ENCODE results near the gene PLXNA4. TPM values are rescaled to one million over a fixed set of nuclear protein-coding genes. Genes with fewer than 3 reads are reported as not detected.
"Not testable (repeated sequence)": the region's sequence is repeated elsewhere in the genome, so short reads cannot be mapped to it uniquely, and the experiment has no call there.

The PLXNA4 gene
- total RNA-seq, 1 donor from 2014 or later, result 6.8 TPM

DNA sequence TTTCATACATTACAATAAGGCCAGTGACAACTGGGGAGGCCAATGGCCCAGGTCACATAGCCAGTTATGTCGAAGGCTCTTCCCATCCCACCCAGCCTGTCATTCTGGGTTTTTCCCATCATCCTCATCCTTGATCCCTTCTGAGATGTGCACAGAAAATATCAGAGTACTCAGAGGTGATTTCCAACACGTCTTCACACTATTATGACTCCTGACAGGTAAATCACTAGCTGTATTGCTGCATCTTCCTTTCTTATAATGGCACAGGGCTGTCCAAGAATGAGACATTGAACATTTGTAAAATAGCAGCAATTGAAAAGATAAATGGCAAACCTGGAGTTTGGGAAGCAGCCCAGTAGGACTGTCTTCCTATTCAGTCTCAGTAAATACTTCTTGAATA, 159.9 kb downstream of the PLXNA4 start:
- no peak for DNase-seq

DNA sequence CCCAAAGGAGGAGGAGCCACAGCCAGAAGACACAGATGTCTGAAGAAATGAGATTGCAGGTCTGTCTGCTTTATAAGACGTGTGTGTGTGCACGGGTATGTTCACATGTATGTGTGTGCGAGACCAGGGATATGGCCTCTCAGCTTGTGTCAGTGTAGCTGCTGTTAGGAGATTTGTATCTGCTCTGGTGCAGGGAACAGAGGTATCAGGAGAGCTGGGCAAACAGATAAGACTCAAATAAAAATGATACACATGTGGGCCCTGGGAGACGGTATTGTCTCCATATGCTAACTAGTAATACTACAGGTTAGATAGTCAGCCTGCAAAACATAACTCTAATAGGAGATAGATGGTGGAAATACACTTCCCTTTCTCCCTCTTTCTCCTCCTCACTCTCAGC, 161.0 kb downstream of the PLXNA4 start:
- no peak for DNase-seq

DNA sequence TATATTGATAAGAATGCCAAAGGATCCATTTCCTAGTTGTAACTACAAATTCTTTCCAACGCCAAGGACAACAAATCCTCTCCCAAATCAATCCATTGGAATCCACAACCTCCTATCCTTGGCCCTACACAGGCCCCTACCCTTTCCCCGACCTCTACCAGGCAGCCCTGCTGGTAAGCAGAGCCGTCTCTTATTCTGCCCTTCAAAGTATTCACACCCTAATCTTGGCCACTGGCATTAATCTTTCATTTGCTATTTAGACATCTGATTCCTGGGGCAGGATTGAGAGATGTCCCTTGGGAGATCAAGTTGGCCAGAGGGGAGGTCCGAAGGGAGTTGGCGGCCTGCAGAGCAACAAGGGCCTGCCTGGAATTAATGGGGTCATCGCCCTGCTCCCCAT, 161.4 kb downstream of the PLXNA4 start:
- DNase-seq, result no peak

DNA sequence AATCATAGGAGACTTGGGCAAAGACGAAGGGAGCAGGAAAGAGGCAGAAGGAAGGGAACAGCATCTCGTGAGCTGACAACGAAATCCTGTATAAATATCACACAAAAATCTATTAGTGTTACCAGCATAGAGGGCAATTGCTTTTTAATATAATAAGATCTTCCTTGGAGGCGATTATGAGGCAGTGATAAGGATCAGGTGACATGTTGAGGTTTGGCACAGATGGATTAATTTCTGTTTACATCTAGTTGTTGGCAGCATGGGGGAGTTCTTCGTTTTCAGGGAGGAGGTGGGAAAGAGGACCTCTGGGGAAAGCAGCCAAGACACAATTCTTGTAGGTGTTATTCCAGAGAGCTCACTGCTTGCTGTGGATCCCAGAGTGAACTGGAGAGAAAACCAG, 163.8 kb downstream of the PLXNA4 start:
- DNase-seq, result no peak

DNA sequence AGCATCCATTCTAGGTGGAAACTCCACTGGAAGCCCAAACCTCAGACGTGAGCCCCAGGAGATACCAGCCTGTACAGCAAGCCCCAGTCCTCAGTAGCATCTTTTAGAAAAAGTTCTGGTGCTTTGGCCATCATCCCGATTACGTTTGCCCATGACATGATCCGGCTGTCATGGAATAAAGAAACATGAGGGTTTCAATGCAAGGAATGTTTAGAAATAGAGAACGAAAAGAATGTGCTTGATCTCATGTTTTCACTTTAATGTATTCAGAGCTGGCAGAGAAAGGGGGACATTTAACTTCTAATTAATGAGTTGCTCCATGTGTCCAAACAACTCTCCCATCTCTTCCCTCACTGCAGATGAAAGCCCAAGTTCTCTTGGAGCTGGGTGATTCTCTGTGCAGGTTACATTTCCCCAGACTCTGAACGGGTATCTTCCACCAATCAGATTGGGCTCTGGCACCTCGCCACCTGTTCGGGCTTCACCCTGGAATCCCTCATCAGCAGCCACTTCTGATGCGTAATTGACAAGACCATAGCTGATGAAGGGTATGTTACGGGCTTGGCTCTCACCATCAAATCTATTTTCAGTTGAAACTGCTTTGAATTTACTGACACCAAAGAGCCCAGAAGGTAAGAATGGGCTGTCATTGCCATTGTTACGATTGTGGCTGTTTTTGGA, 165.3 kb downstream of the PLXNA4 start:
- DNase-seq, result no peak

DNA sequence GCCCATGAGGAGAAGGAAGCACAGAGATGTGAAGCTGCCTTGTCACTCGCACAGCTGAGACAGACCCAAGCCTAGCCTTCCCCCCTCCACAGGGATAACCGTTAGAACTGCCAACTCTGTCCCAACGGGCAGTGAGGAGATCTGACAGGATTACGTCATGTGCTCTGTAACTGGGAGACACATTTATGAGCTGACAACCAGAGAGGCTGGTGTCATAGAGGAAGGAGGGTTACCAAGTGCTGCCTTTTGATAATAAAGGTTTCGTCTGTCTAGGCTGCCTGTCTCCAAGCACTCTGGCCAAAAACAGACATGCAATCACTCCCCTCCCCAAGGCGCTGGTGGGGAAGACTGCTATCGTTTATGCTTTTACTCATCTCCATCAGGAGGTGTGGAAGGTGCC, 165.9 kb downstream of the PLXNA4 start:
- DNase-seq, result peak; percentile 22

DNA sequence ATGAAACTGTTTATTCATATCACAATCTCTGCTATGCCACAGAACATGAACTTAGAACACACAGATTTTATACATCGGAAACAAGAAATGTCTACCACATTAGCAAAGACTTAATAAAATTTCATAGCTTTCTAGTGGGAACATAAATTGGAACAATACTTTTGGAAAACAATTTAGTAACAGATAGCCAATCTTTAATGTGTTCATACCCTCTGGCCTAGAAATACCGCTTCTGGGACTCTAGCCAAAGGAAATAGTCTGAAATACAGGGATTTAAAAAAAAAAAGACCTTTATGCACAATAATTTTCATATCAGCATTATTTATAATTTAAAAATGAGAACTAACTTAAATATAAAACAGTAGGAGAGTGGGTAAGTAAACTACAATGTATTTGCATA, 168.5 kb downstream of the PLXNA4 start:
- DNase-seq, result peak; percentile 74

DNA sequence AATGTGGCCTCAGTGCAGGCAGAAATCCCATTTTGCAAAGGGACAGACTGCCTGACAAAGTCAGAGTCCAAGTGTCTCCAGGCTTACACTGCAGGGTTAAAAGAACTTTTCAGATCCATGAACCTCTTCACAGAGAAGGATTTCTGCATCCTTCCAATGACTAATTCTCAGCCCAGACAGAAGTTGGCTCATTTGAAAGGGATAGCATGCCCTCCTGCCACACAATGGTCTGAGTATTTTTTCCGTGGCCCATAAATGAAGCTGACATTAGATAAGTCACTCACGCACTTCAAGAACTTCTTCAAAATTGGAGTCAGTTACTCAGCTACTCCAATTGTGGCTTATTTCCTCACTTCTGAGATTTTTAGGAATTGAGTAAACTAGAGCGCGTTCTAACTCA, 170.2 kb downstream of the PLXNA4 start:
- no peak for DNase-seq

DNA sequence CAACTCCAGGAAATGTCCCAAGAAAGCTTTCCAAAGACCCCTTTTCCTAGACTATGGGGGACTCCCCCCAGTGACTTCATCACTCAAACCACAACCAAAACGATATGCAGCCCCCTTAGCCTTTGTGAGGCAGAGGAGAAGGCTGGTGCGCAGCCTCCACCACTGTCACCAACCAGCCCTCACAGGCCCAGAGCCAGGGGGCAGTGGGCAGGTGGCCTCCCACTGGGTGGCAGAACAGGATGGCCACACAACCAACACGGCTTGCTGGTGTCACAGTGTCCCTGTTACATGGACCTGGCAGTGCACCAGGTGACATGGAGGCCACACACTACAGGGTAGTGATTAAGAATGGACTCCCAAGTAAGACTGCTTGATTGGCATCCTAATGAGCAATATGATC, 172.0 kb downstream of the PLXNA4 start:
- no peak for DNase-seq

DNA sequence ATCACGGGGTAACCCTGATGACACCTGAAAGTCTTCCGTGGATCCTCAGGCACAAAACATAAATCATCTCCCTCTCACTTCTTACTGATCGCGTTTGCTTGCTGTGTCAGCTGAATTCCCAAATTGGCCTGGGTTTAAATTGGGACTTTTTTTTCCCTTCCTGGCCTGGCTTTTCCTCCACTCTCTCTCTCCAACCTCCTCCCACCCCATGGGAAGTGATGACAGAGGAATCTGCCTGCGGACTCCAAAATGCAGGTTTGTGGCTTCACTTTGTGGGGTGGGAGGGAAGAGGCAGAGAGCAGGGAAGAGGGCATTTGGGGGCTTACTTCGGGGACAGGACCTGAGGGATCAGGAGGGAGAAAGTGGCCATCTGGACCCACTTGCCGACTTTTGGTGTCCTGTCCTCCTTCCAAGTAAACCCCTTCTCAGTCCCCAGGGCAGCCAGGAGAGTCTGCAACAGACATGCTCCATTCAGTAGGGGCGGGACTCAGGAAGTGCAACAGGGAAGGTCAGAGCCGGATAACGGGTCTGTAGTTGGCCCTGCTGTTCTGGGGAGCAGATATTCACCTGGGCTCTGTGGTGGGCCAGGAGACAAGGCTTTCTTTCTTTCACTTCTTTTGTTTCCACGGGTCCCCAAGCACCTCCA, 172.7 kb downstream of the PLXNA4 start:
- DNase-seq, result peak; percentile 5

DNA sequence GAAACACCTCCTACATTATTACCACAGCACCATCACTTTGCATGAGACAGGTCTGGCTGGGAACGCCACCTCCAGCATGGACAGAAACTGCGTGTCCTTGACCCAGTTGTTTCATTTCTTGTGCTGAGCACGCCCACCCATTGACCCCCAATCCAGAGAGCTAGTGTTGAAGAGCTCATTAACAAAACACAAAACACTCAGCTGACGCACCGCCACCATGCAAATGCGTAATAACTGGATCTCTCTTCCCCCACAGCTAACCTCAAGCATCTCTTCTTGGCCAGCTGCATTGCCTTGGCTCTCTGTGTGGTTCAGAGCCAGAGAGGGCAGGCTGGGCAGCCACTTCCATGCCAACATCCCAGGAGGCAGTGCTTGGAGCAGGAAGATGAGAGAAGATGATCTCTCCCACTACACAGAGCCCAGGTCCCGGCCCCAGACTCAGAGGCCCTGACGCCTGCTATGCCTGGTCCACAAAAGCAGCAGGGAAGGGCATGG, 173.5 kb downstream of the PLXNA4 start:
- no peak for DNase-seq

DNA sequence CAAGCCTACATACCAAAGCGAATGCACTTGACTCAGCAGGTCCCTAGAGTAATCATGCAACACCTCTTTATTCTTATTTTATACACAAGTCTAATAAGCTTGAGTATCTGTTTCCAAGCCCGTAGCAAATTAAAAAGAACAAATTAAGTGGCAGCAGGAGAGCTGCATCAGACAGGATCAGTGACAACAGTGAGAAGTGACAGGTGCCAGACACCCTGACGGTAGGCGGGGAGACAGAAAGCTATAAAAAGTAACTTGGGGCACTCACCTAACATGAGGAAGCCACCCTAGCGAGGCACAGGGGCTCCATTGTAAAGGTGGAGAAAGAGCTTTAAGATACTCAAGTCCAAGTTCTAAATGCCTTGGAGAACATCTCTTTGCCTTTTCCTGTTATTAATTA, 174.2 kb downstream of the PLXNA4 start:
- no peak for DNase-seq

DNA sequence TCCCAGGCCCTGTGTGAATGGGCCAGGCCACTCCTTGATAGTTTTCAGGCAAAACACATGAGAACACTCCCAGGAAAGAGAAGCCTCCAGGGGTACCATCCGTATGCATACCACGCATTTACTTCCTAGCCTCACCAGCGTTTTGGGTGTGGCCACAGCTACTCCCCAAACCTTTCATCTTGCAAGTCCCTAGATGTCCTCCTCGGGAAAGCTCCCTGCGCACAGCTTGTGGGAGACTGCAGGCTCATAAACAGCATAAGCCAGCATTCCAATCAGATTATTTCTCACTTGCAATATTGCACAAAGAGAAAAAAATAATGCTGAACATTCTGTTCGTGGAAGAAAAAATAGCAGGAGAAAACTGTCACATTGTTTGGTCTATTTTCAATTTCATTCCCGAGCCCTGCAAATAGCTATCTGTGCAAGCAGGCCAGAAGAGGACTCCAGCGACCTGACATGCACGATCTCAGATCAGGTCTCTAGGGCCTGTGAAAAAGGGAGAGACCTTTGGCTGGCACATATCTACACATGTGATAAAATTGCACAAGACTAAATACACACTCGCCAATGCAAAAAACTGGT, 175.6 kb downstream of the PLXNA4 start:
- peak; percentile 56 for DNase-seq

DNA sequence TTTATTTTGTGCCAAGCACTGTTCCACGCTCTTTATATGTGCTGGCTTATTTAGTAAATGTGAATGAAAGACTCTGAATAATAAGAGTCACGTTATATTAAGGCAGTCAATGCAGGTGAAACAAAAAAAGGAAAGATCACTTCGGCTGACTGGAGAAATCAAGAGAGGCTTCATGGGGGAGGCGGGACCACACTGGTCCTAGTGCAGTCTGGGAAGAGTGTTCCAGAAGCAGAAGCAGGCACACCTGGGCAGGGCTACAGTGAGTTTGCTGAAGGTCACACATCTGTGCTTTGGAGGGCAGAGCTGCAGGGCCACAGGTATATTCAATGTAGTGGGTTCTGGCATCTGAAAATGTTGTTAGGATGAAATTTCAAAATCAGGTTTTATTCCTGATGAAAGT, 176.9 kb downstream of the PLXNA4 start:
- no peak for DNase-seq

DNA sequence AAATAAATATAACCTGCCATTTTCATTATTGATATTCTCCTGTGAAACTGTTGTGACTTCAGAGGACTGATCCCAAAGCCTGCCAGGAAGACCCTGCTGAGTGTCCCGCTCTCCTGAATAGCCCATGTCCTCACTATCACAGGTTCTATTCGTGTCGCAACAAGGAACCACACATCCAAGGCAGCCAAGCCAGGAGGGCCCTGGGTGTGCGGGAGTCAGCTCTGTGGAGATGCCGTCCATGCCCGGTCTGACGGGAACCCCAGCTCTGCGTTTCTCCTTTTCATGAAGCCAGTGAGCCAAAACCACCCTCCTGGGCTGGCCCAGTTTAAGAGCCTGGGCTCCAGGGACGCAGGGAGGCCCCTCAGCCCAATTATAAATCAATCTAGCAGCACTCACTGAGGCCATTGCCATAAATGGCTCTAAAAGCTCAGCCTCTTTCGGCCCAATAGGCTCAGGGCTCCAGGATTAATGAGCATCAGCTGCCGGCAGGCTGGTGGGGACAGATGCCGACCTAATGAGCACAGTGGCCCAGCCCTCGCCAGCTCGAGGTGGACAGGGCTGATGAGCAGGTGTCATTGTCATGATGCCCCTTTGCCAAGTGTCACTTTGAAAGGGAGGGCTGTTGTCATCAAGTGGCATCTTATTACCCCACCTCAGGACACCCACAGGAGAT, 177.9 kb downstream of the PLXNA4 start:
- DNase-seq, result no peak

DNA sequence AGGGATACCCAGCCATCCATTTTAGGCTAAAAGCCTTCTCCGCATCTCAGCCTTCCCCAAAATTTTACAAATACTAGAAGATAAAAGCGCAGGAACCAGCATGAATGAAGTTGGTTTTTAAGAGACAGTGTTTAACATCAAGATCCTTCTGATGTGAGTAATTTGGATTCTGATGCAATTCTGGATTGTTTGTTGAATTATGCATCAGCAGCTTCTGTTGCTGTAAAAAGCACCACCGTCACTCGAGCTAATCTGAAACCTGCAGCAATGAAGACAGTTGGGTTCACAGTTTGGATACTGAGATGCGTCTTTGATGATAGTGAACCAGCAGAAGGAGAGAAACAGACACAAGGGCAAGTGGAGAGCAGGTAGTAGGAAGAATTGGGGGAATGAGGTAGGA, 179.2 kb downstream of the PLXNA4 start:
- no peak for DNase-seq

DNA sequence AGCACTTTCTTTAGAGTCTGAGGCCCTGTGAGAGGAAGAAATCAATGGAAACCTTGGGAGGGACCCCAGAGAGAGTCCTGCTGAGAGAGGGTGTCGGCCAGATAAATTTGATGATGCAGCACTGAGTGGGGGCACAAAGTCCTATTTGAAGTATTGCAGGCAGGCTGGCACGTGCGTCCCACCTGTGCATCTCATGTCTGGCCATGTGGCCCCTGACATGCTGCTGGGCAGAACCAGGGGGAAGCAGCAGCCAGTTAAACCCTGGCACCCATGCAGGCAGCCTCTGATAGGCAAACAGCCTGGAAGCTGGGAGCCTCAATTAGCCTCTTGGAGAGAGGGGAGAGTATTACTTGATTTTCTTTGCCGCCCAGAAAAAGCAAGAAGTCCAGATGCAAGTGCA, 180.9 kb downstream of the PLXNA4 start:
- no peak for DNase-seq

DNA sequence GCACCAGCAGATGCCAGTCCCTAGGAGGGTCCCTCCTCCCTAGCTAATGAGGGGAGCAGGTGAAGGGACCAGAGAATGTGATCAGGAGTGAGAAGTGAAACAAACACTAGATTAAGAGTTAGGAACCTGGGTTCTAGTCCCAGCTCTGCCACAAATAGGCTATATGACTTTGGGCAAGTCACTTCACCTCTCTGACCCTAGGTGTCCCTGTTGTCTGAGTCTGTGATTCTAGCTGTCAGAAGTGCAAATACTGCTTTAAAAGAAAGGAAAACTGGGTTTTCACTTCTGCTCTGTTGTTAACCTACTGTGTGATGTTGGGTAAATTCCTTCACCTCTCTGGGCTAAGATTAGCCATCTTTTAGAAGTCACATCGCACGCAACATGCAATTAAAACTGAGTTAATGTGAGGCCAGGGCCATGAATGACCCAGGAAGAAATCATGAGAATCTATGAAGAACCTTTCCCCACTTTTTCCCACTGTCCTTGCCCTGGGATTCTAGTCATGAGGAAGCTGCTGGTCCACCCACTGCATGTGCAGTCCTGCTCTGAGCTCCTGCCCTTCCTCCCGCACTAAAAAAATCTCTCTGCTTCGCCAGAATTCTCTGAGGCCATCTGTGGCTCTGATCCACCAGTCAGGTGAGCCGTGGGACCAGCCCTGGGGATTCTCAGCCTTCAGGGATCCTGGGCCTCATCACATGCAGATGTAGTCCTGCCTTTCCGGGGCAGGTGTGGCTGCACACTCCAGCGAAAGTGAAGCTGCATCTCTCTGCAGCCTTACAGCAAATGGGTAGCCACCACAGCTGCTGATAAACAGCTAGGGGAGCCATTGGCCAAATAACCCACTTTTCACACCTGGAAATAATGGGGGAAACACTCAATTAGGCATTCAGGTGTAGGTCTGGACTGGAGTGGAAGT, 181.7 kb downstream of the PLXNA4 start:
- no peak for DNase-seq

DNA sequence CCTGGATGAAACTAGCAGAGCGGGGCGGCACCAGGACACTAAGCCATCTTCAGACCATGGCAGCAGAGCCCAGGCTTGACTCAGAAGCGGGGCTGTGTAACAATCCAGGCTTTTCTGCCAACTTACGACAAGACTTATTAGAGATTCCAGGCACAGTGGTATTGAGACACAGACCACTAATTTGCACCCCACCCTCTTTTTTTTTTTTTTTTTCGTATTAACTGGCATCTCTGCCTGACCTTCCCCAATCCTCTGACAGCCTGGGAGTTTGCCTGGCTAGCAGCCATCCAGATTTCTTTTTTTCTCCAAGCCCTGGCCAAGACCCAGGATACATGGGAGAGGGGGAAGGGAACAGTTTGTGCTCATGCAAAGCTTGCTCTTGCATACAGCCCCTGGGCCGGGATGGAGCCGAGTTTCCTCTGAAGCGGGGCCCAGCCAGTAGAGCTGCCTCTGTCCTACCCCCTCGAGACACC, 182.4 kb downstream of the PLXNA4 start:
- peak; percentile 4 for DNase-seq

DNA sequence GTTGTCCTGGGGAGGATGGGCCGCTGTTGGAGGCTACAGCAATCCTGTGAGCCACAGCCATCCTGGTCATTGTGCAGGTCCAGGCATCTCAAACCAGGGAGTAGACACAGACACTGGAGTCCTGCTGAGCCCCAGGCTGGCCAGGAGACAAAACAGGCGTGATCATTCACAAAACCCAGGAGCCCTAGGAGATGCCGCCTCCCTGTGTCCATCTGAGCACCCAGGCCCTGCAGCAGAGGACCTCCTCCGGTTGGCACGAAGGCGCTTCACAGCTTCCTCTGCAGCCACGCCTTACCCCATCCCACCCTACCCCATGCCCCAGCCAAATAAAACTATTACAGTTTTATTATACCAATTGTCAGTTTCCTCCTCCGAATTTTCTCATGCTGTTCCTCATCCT, 183.6 kb downstream of the PLXNA4 start:
- DNase-seq, result no peak

DNA sequence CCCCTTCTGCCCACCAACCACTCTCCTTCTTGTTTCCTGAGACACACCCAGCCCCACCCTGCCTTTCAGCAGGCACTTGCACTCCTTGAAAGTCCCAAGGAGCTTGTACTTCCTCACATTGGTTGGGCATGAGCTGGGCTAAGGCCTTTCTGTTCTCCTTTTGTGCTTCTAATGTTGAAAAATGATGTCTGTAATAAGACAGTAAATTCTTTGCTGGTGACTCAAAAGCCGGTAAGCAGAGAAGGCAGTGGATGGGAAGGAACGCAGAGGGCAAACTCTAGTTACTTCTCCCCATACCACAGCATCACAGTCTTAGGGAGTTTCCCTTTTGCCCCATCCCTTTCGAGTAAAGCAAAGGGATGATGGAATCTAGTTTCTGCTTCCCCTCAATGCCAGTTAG, 185.6 kb downstream of the PLXNA4 start:
- DNase-seq, result no peak

DNA sequence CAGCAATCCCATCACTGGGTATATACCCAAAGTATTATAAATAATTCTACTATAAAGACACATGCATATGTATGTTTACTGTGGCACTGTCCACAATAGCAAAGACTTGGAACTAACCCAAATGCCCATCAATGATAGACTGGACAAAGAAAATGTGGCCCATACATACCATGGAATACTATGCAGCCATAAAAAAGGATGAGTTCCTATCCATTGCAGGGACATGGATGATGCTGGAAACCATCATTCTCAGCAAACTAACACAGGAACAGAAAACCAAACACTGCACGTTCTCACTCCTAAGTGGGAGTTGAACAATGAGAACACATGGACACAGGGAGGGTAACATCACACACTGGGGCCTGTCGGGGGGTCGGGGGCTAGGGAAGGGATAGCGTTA, 186.2 kb downstream of the PLXNA4 start:
- DNase-seq, result not testable (repeated sequence)
